Skeletal muscle tissue (tissue), 4 donors: ENCODE results near the gene CHST13. TPM values are rescaled to one million over a fixed set of nuclear protein-coding genes. Genes with fewer than 3 reads are reported as not detected.
A peak's percentile ranks its signal among the peaks of the same experiment; 100 is the strongest.

ENCODE experiments used
- H3K27ac ChIP-seq: one replicate; pipeline ENCODE4 v1.7.0; 2013; ENCODE audit warnings: mild to moderate bottlenecking, low read depth, low read length, inconsistent platforms
- H3K27me3 ChIP-seq, 3 donors: one replicate each; pipeline ENCODE4 v1.7.0; 2013; ENCODE audit warnings: low read length in 3 of 3; ENCODE audit not compliant: control insufficient read depth in 3 of 3, insufficient read depth in 3 of 3
- H3K36me3 ChIP-seq, 3 donors: one replicate each; pipeline ENCODE4 v1.7.0; 2013; ENCODE audit warnings: low read length in 3 of 3; ENCODE audit not compliant: control insufficient read depth in 3 of 3, insufficient read depth in 3 of 3
- H3K4me1 ChIP-seq, 3 donors: one replicate each; pipeline ENCODE4 v1.7.0; 2013; ENCODE audit warnings: low read length in 3 of 3, mild to moderate bottlenecking in 3 of 3; ENCODE audit not compliant: control insufficient read depth in 3 of 3, insufficient read depth in 3 of 3
- H3K4me3 ChIP-seq, 3 donors: one replicate each; pipeline ENCODE4 v1.7.0; 2013; ENCODE audit warnings: low read length in 3 of 3
- H3K9ac ChIP-seq, 3 donors: one replicate each; pipeline ENCODE4 v1.7.0; 2013; ENCODE audit warnings: low read length in 3 of 3, mild to moderate bottlenecking in 3 of 3, moderate library complexity in 2 of 3, low read depth in 1 of 3
- H3K9me3 ChIP-seq, 3 donors: one replicate each; pipeline ENCODE4 v1.7.0; 2013; ENCODE audit warnings: low read length in 3 of 3; ENCODE audit not compliant: control insufficient read depth in 3 of 3
- total RNA-seq: library from RNA; depleted of rRNA; stranded (reverse); fragments of >200 nt; gene quantifications from one replicate; pipeline ENCODE4 v1.2.3, GENCODE V29; 2014
- donor health status: Osteomylitis.

CHST13 gene
- total RNA-seq, 1 donor from 2014 or later, result not detected

DNA sequence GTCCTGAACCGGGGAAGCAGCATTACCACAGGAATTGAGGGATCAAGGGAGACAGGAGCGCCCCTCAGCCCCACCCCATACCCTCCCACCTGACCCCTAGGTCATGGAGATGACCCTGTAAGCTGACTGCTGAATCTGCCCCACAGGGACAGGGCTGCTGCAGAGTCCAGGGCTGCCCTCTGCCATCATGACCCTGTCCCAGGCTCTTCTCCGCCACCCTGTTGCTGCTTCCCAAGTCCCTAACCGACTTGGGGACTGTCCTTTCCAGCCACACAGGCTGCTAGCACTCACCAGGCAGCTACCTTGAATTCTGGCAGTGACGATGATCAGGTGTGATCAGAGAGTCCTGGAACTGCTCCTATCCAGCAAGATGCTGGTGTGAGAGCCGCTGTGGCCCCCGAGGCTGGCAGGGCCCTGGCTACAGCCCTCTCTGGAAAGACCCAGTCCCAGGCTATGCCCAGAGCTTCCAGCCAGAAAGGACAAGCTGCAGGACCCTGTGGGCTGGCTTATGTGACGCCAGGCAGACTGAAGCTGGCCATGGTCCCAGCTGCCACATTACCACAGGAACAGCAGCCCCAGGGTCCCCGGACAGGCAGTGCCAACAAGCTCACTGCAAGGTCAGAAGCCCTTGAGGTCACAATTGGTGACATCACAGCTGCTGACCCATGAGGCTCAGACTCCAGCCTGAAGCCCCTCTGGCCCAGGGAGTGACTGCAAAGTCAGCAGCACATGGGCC lies 34.5 kb downstream of the CHST13 start, which contains the start of gene C3orf22:
Gene C3orf22, minus strand, starts transcription at position 597 of the 736 bp plus-strand sequence. CDS start 5,542 bp downstream, outside the sequence.
- Histone ChIP-seq H3K27ac (no peak within 1 kb of the TSS), H3K4me3 (no peak within 1 kb of the TSS), H3K36me3 (no peaks in the 10 kb centered on the region)

DNA sequence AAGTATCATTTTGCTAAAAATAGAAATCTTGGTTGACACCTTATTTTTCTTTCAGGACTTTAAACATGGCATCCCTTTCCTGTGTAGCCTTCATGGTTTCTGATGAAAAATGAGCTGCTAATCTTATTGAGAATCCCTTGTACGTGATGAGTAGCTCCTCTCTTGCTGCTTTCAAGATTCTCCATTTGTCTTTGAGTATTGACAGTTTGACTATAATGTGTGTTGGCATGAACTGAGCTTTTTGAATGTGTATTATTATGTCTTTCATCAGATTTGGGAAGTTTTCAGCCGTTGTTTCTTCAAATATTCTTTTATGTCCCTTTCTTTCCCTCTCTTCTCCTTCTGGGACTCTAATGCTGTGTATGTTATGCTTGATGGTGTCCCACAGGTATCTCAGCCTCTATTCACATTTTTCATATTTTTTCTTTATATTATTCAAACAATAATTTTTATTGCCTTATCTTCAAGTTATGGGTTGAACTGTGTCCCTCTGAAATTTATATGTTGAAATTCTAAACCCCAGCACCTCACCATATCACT lies 38.9 kb downstream of the CHST13 start:
- Histone ChIP-seq H3K4me3 (no peak overlapping the region), H3K27me3 (no peaks in the 10 kb centered on the region), H3K36me3 (no peaks in the 10 kb centered on the region), H3K9ac (no peak overlapping the region), H3K27ac (no peak overlapping the region), H3K4me1 (no peaks in the 10 kb centered on the region), H3K9me3 (no peaks in the 10 kb centered on the region)

More for the DNA sequence above, 34.5 kb downstream of the CHST13 start, which contains the start of gene C3orf22:
- Histone ChIP-seq H3K27me3 (no peaks in the 10 kb centered on the region), H3K9me3 (no peaks in the 10 kb centered on the region), H3K9ac (no peak within 1 kb of the TSS), H3K4me1 (no peaks in the 10 kb centered on the region)

DNA sequence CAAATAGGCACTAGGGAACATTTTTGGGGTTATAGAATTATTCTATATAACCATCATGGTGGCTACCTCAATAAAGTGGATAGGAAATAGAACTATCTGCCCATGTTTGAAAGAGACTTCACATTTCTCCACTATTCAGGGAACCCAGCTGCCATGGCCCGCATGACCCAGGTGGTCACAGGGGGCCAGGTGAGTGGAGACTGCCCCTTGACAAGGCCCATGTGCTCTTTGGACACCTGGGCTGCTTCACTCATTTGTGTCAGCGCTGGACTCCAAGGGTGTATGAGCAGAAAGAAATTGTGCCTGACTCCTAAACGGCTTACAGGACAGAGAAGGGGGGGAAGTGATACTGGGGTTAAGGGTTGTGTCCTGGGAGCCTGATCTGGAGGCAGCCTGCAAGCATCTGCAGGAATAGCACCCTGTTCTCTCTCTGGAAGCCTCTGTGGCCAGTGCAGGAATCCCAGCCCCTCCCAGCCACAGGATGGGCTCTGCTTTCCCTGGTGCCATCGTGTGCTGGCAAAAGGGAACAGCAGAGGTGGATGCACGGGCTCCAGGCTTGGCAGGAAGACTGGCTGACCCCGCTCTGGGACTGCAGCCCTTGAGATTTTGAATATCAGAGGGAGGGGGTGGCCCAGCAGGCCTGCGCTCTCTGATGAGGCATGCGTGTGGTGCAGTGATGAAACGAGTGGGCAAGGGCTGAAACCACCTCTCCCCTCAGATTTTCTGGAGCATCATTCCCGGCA lies 43.9 kb downstream of the CHST13 start:
- Histone ChIP-seq H3K9me3 (no peaks in the 10 kb centered on the region), H3K27ac (no peak overlapping the region), H3K4me3 (no peak overlapping the region), H3K36me3 (no peaks in the 10 kb centered on the region), H3K9ac (no peak overlapping the region), H3K27me3 (no peaks in the 10 kb centered on the region), H3K4me1 (peaks cover 0 to 9% (median 5%) of the 10 kb centered on the region in 3 donors)

DNA sequence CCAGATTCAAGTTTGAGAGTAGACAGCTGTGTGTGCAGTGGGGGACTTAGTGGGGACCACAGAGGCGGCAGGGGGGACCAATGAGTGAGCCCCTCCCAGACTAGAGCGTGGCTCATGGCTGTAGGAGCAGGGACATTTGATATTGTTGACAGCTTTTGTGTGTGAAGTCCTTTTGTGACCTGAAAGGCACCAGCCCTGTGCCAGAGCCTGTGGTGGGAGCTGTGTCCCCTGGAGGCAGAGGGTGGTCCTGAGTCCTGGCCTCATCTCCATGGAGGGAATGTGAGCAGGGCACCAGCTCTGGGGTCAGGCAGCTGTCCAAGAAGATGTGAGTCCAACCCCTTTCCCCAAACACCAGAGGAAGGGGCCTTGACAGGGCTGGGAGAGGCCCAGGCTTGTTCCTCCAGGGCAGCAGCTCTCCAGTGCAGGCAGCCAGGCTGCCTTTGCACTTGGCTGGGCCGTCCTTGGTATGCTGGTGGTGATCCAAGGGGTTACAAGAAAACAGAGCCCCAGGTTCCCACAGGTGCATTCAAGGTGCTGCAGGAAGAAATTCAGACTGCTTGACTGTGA lies 44.9 kb downstream of the CHST13 start:
- H3K9ac ChIP-seq, result no peak overlapping the region
- H3K9me3 ChIP-seq, result no peaks in the 10 kb centered on the region
- H3K27me3 ChIP-seq, result no peaks in the 10 kb centered on the region
- H3K27ac ChIP-seq, result no peak overlapping the region
- no peak overlapping the region for H3K4me3 ChIP-seq
- peaks cover 4 to 19% (median 8%) of the 10 kb centered on the region in 3 donors for H3K4me1 ChIP-seq
- H3K36me3 ChIP-seq, result no peaks in the 10 kb centered on the region

DNA sequence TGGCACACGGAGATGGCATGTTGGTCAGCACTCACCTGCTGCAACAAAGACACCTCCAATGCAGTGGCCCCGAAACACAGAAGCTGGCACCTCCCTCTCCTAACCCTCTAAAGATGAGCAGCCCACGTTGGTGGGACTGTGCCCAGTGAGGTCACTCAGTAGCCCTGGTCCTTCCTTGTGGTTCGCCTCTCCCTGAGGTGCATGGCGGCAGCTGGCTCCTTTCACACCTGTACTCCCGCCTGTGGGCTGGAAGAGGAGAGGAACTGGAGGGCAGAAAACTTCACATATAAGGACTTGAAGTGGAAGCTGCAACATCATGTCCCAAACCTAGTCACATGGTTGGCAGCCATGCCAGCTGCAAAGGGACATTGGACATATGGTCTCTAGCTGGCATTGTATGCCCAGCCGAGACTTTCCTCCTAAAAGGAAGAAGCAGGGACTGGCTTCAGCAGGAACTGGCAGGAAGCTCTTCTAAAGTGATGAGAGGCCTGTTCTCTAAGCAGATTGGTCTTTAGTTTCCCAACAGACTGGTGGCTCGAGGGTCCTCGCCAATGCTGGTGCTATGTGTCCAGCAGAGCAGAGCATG lies 45.5 kb downstream of the CHST13 start:
- Histone ChIP-seq H3K27me3 (no peaks in the 10 kb centered on the region), H3K9ac (no peak overlapping the region), H3K9me3 (no peaks in the 10 kb centered on the region), H3K36me3 (no peaks in the 10 kb centered on the region), H3K4me3 (no peak overlapping the region), H3K27ac (no peak overlapping the region), H3K4me1 (peaks cover 4 to 19% (median 8%) of the 10 kb centered on the region in 3 donors)

DNA sequence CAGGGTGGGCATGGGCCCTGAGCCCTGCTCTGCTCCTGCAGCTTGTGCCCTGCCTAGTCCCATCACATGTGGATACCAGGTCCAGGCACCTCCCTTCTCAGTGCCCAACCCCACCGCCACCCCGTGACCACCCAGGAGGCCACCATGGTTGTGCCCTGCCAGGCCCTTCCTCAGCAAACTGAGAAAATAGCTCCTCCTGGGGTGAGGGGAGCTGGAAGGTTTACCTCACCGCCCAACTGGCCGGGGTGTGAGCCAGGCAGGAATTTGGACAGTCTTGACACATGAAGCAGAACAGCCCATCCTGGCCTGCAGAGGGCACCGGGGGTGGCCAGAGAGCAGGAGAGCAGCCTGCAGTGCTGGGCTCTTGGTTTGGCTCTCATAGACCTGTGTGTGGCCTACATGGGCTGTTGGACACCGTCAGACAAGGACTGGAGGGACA lies 46.2 kb downstream of the CHST13 start:
- H3K4me3 ChIP-seq, result no peak overlapping the region
- no peaks in the 10 kb centered on the region for H3K27me3 ChIP-seq
- H3K36me3 ChIP-seq, result no peaks in the 10 kb centered on the region
- no peaks in the 10 kb centered on the region for H3K9me3 ChIP-seq
- no peak overlapping the region for H3K9ac ChIP-seq
- no peak overlapping the region for H3K27ac ChIP-seq
- H3K4me1 ChIP-seq, result peaks cover 4 to 19% (median 8%) of the 10 kb centered on the region in 3 donors

DNA sequence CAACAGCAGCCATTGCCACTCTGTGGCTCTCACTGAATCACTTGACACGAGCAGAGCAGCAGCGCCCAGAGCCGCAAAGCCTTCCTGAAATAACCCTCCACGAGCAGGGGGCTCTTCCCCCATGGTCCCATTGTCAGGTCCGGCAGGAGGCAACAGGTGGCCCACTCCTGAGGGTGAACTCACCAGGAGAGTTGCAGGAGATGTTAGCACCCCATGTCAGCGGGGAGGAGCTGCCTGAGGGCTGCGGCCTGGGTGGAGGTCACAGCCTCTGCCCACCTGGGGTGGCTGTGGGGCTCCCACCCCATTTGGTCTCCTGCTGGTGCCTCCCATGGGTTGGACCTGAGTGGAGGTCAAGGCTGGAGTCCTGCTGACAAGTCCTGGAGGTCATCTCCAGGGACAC lies 47.1 kb downstream of the CHST13 start:
- H3K36me3 ChIP-seq, result no peaks in the 10 kb centered on the region
- no peak overlapping the region for H3K9ac ChIP-seq
- H3K4me1 ChIP-seq, result peaks cover 4 to 19% (median 8%) of the 10 kb centered on the region in 3 donors
- no peak overlapping the region for H3K4me3 ChIP-seq
- H3K27me3 ChIP-seq, result no peaks in the 10 kb centered on the region
- no peak overlapping the region for H3K27ac ChIP-seq
- H3K9me3 ChIP-seq, result no peaks in the 10 kb centered on the region

DNA sequence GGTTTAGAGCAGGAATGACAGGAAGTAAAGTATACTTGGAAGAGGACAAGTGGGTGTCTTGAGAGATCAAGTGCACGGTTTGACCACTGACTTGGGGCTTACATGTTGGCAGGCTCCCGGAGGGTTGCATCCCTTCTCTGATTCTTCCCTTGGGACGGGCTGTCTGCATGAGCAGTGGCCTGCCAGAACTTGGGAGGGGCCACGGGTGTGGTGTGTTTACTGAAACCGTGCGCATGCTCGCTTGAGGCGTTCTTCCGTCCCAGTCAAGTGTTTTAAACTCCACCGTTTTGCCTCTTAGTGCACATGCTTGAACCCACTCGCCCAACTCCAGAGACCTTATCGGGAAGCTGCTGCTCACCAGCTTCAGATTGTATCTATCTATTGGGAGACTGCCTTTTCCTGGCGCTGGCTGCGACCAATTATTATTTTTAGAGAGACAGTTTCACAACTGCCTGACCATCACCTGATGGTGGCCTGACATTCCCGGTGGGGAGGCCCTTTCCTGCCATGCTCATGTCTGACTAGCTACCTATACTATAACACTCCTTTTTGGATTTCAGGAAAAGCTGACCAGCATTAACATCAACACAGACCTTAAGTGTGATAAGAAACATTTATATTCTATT lies 49.6 kb downstream of the CHST13 start:
- H3K9ac ChIP-seq, result peak overlapping the region in 2 of 3 donors; percentile 33 to 57

DNA sequence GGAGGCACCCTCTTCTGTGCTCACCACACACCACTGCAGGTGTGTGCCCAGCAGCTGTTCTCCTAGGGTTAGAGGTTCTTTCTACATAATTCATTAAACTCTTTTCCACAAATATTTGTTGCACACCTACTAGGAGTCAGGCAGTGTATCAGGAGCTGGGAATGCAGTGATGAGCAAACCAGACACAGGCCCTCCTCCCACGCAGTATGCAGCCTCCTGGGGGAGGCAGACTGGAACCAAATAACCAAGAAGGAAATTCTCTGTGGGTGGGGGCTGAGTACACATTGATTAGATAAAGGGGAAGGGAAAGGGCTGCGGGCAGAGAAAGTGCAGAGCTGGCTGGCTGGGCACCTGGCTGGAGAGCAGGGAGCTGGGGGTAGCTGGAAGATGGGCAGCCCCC lies 53.3 kb downstream of the CHST13 start:
- Histone ChIP-seq H3K27ac (no peak overlapping the region), H3K27me3 (no peaks in the 10 kb centered on the region), H3K36me3 (peaks cover 0 to 2% (median 0%) of the 10 kb centered on the region in 3 donors), H3K9me3 (no peaks in the 10 kb centered on the region), H3K9ac (no peak overlapping the region), H3K4me3 (no peak overlapping the region), H3K4me1 (peaks cover 4 to 13% (median 4%) of the 10 kb centered on the region in 3 donors)

More for the DNA sequence above, 49.6 kb downstream of the CHST13 start:
- H3K9me3 ChIP-seq, result no peaks in the 10 kb centered on the region
- H3K36me3 ChIP-seq, result no peaks in the 10 kb centered on the region
- H3K4me1 ChIP-seq, result peaks cover 4 to 19% (median 8%) of the 10 kb centered on the region in 3 donors
- H3K27ac ChIP-seq, result peak overlapping the region; percentile 54
- H3K4me3 ChIP-seq, result peak overlapping the region; percentile 30 to 51 (median 35)
- H3K27me3 ChIP-seq, result no peaks in the 10 kb centered on the region
